Measurements from ENCODE around the gene NATD1. TPM values are rescaled to one million over a fixed set of nuclear protein-coding genes. Genes with fewer than 3 reads are reported as not detected.

NATD1 gene
- total and polyA plus RNA-seq, 4 donors: 1.4 to 24.5 (median 2.9) TPM

DNA sequence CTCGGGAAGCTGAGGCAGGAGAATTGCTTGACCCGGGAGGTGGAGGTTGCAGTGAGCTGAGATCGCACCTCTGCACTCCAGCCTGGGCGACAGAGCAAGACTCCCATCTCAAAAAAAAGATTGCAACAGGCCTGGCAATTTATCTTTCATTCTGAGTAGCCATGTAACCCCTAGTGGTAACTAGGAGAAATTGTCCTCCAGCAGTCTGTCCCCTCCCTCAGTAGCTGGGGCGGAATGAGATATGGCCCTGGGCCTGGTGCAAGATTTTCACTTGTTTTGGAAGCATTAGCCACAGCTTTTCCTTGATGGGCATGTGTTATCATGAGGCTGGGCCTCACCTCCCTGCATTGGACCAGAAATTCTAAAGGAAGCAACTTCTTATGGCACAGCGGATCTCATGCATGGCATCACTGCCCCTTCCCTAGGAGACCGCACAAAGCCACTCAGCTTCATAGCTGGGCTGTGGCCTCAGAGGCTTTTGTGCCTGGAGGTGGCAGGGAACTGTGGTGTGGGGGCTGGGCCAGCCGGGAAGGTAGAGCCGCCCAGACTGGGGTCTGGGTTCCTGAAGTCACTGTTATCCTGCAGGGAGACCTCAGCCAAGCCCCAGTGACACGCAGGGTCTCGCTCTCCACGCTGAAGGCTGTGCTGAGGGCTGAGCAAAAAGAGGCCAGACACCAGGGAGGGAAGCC, 13.4 kb downstream of the NATD1 start:
- peaks cover 0 to 5% (median 0%) of the 10 kb centered on the region in 4 donors for H3K4me1 ChIP-seq (ENCODE audit: control insufficient read depth in 4 of 4, insufficient read depth in 4 of 4, low read length in 3 of 4)
- no peaks in the 10 kb centered on the region for H3K9me3 ChIP-seq (ENCODE audit: control insufficient read depth in 4 of 4, low read length in 3 of 4)
- no peak overlapping the region for H3K4me3 ChIP-seq (ENCODE audit: low read depth in 1 of 3, low read length in 3 of 3)
- no peak overlapping the region for H3K9ac ChIP-seq (ENCODE audit: low read depth in 1 of 2, low read length in 2 of 2)
- no peak for DNase-seq (ENCODE audit: low spot score)
- H3K27ac ChIP-seq (ENCODE audit: low read depth in 1 of 2, low read length in 2 of 2): no peak overlapping the region
- TF ChIP-seq, protein P1, sequence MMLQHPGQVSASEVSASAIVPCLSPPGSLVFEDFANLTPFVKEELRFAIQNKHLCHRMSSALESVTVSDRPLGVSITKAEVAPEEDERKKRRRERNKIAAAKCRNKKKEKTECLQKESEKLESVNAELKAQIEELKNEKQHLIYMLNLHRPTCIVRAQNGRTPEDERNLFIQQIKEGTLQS (IDR thresholded peaks at IDR 0.05): no peak
- peak; percentile 55 to 71 for TF ChIP-seq RAD21 (IDR thresholded peaks at IDR 0.05)
- TF ChIP-seq, protein P2, sequence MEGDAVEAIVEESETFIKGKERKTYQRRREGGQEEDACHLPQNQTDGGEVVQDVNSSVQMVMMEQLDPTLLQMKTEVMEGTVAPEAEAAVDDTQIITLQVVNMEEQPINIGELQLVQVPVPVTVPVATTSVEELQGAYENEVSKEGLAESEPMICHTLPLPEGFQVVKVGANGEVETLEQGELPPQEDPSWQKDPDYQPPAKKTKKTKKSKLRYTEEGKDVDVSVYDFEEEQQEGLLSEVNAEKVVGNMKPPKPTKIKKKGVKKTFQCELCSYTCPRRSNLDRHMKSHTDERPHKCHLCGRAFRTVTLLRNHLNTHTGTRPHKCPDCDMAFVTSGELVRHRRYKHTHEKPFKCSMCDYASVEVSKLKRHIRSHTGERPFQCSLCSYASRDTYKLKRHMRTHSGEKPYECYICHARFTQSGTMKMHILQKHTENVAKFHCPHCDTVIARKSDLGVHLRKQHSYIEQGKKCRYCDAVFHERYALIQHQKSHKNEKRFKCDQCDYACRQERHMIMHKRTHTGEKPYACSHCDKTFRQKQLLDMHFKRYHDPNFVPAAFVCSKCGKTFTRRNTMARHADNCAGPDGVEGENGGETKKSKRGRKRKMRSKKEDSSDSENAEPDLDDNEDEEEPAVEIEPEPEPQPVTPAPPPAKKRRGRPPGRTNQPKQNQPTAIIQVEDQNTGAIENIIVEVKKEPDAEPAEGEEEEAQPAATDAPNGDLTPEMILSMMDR (IDR thresholded peaks at IDR 0.05; ENCODE audit: low read depth, low read length, missing input control): peak; percentile 45
- peaks cover 0 to 5% (median 0%) of the 10 kb centered on the region in 4 donors for H3K36me3 ChIP-seq (ENCODE audit: control insufficient read depth in 4 of 4, insufficient read depth in 3 of 4, low read depth in 1 of 4, low read length in 3 of 4)
- 86% methylated on average over 12 of the region's 12 CpGs for WGBS
- H3K27me3 ChIP-seq (ENCODE audit: control insufficient read depth in 4 of 4, insufficient read depth in 4 of 4, low read length in 3 of 4): no peaks in the 10 kb centered on the region

DNA sequence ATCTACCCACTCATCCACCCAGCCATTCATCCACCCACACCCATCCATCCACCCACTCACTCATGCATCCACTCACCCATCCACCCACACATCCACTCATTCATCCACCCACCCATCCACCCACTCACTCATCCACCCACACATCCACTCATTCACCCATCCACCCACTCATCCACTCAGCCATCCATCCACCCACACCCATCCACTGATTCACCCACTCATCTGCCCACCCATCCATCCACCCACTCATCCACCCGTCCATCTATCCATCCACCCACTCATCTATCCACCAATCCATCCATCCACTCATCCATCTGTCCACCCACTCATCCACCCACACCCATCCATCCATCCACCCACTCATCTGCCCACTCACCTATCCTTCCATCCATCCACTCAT, 17.3 kb downstream of the NATD1 start:
- H3K36me3 ChIP-seq (ENCODE audit: control insufficient read depth in 4 of 4, insufficient read depth in 3 of 4, low read depth in 1 of 4, low read length in 3 of 4): no peaks in the 10 kb centered on the region
- H3K9me3 ChIP-seq (ENCODE audit: control insufficient read depth in 4 of 4, low read length in 3 of 4): peaks cover 0 to 2% (median 0%) of the 10 kb centered on the region in 4 donors
- no peak for DNase-seq (ENCODE audit: low spot score)
- H3K9ac ChIP-seq (ENCODE audit: low read depth in 1 of 2, low read length in 2 of 2): no peak overlapping the region
- no peak overlapping the region for H3K27ac ChIP-seq (ENCODE audit: low read depth in 1 of 2, low read length in 2 of 2)
- WGBS: 83% methylated on average over 1 of the region's 1 CpG
- H3K4me3 ChIP-seq (ENCODE audit: low read depth in 1 of 3, low read length in 3 of 3): no peak overlapping the region
- H3K4me1 ChIP-seq (ENCODE audit: control insufficient read depth in 4 of 4, insufficient read depth in 4 of 4, low read length in 3 of 4): no peaks in the 10 kb centered on the region
- no peak for TF ChIP-seq SP1 (IDR thresholded peaks at IDR 0.05)
- TF ChIP-seq YY1 (IDR thresholded peaks at IDR 0.05): no peak
- TF ChIP-seq FOXA2 (IDR thresholded peaks at IDR 0.05): no peak
- no peak for TF ChIP-seq HNF4G (IDR thresholded peaks at IDR 0.05)
- TF ChIP-seq RAD21 (IDR thresholded peaks at IDR 0.05): no peak
- TF ChIP-seq, protein P3, sequence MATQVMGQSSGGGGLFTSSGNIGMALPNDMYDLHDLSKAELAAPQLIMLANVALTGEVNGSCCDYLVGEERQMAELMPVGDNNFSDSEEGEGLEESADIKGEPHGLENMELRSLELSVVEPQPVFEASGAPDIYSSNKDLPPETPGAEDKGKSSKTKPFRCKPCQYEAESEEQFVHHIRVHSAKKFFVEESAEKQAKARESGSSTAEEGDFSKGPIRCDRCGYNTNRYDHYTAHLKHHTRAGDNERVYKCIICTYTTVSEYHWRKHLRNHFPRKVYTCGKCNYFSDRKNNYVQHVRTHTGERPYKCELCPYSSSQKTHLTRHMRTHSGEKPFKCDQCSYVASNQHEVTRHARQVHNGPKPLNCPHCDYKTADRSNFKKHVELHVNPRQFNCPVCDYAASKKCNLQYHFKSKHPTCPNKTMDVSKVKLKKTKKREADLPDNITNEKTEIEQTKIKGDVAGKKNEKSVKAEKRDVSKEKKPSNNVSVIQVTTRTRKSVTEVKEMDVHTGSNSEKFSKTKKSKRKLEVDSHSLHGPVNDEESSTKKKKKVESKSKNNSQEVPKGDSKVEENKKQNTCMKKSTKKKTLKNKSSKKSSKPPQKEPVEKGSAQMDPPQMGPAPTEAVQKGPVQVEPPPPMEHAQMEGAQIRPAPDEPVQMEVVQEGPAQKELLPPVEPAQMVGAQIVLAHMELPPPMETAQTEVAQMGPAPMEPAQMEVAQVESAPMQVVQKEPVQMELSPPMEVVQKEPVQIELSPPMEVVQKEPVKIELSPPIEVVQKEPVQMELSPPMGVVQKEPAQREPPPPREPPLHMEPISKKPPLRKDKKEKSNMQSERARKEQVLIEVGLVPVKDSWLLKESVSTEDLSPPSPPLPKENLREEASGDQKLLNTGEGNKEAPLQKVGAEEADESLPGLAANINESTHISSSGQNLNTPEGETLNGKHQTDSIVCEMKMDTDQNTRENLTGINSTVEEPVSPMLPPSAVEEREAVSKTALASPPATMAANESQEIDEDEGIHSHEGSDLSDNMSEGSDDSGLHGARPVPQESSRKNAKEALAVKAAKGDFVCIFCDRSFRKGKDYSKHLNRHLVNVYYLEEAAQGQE (IDR thresholded peaks at IDR 0.05): no peak
- no peak for TF ChIP-seq EGR1 (IDR thresholded peaks at IDR 0.05; ENCODE audit: low read depth in 2 of 2)
- no peak for TF ChIP-seq GABPA (IDR thresholded peaks at IDR 0.05 in 1 of 2, conservative IDR thresholded peaks at IDR 0.05 in 1 of 2)
- TF ChIP-seq, protein P4, sequence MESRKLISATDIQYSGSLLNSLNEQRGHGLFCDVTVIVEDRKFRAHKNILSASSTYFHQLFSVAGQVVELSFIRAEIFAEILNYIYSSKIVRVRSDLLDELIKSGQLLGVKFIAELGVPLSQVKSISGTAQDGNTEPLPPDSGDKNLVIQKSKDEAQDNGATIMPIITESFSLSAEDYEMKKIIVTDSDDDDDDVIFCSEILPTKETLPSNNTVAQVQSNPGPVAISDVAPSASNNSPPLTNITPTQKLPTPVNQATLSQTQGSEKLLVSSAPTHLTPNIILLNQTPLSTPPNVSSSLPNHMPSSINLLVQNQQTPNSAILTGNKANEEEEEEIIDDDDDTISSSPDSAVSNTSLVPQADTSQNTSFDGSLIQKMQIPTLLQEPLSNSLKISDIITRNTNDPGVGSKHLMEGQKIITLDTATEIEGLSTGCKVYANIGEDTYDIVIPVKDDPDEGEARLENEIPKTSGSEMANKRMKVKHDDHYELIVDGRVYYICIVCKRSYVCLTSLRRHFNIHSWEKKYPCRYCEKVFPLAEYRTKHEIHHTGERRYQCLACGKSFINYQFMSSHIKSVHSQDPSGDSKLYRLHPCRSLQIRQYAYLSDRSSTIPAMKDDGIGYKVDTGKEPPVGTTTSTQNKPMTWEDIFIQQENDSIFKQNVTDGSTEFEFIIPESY (IDR thresholded peaks at IDR 0.05): no peak
- TF ChIP-seq HNF4A (conservative IDR thresholded peaks at IDR 0.05): no peak
- TF ChIP-seq RXRA (IDR thresholded peaks at IDR 0.05): no peak
- TF ChIP-seq, protein P5, sequence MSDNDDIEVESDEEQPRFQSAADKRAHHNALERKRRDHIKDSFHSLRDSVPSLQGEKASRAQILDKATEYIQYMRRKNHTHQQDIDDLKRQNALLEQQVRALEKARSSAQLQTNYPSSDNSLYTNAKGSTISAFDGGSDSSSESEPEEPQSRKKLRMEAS (IDR thresholded peaks at IDR 0.05): no peak
- TF ChIP-seq, protein P1 (IDR thresholded peaks at IDR 0.05): no peak
- no peak for TF ChIP-seq TAF1 (conservative IDR thresholded peaks at IDR 0.05)
- TF ChIP-seq, protein P2 (IDR thresholded peaks at IDR 0.05; ENCODE audit: low read depth, low read length, missing input control): no peak
- no peaks in the 10 kb centered on the region for H3K27me3 ChIP-seq (ENCODE audit: control insufficient read depth in 4 of 4, insufficient read depth in 4 of 4, low read length in 3 of 4)

Data from liver (tissue), 9 donors.